Hematopoietic multipotent progenitor cell treated with erythropoietin and hydrocortisone succinate and interleukin-3 and kit ligand, for 17 days (in vitro differentiated cells): ENCODE measurements around the gene BBS2.
A peak's percentile ranks its signal among the peaks of the same experiment; 100 is the strongest.

Experiments used
- DNase-seq: peaks from one replicate; pipeline ENCODE4 v3.0.0-alpha.2; 2015; ENCODE audit warnings: low spot score

BBS2 gene, protein sequence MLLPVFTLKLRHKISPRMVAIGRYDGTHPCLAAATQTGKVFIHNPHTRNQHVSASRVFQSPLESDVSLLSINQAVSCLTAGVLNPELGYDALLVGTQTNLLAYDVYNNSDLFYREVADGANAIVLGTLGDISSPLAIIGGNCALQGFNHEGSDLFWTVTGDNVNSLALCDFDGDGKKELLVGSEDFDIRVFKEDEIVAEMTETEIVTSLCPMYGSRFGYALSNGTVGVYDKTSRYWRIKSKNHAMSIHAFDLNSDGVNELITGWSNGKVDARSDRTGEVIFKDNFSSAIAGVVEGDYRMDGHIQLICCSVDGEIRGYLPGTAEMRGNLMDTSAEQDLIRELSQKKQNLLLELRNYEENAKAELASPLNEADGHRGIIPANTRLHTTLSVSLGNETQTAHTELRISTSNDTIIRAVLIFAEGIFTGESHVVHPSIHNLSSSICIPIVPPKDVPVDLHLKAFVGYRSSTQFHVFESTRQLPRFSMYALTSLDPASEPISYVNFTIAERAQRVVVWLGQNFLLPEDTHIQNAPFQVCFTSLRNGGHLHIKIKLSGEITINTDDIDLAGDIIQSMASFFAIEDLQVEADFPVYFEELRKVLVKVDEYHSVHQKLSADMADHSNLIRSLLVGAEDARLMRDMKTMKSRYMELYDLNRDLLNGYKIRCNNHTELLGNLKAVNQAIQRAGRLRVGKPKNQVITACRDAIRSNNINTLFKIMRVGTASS

DNA sequence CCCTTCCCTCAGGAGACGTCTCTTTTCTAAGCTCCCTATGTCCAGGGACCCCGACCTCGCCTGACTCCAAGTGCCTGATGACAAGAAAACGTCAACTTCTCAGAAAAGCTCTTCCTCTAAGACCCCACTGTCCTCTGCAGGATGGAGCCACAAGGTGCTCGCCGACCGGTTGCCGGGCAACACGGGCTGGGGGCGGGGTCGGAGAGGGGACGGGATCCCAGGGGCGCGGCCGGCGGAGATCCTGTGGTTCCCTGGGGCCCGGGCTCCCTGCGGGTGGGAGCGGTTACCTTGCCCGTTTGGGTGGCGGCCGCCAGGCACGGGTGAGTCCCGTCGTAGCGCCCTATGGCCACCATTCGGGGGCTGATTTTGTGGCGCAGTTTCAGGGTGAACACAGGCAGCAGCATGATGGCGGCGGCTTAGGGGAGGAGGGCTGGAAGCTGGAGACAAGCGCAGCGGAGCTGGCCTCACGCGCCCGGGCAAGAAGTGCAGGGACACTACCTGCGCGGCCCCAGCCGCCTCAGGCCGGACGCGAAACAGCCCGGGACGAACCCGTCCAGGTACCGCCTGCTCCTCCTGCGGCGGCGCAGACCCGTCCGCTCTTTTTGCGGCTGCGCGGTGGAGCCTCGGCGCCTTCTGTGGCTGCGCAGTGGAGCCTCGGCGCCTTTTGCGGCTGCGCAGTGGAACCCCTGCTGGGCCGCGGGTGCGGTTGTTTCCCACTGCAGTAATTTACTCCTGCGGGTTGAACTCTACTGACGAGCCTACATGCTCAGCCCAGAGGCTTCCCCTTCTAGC is at the start of gene BBS2:
BBS2 (minus strand) TSS at position 566 of the 792 bp plus-strand sequence; CDS start at position 404, 162 bp downstream.
- DNase-seq, result peak; percentile 86

DNA sequence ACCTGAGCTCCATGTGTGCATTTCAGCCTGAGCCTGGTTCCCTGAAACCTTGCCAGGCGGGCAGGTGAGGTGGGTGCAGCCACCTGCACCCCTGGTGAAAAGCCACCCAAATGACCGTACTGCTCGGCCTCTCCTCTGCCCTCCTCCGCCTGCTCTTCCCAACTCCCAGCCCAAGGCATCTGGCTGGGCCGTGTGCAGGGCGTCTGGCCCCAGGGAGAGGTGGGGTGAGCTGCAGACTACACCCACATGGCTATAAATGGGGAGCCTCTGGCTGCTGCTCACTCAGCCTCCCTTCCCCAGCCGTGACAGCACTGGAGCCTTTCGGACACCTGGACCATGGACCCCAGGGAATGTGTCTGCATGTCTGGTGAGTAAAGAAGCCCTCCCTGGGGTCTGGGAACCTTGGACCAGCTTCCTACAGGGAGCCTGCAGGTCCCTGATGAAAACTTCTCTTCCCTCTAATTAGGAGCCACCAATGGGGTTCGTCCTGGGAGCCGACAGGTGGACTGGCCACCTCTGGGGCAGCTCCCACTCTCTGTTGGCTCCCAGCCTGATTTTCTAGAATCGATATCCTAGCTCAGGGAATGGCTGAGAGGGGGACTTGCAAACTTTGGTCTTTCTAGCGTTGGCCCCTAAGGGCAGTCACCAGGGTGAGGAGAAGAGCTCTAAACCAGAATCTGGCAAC is 45.1 kb upstream of the BBS2 start, which contains the start of gene MT4:
MT4 (plus strand) TSS at position 281 of the 685 bp plus-strand sequence; CDS start at position 337, 56 bp downstream.
- no peak for DNase-seq

DNA sequence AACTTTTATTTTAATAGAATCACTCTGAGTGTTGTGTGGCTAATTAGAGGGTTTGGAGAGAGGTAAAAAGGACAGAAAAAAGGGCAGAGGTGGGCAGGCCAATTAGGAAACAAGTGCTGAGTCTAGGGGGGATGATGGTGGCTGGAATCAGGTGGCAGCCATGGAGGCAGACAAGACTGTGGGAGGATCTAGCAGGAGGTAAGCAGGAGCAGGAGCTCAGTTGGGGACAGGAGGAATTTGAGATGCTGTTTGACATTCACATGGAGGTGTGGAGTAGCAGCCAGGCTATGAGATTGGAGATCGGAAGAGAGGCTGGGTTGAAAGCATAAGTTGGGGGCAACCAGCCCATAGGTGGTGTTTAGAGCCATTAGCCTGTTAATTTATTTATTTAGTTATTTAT is 41.3 kb upstream of the BBS2 start:
- DNase-seq, result no peak

DNA sequence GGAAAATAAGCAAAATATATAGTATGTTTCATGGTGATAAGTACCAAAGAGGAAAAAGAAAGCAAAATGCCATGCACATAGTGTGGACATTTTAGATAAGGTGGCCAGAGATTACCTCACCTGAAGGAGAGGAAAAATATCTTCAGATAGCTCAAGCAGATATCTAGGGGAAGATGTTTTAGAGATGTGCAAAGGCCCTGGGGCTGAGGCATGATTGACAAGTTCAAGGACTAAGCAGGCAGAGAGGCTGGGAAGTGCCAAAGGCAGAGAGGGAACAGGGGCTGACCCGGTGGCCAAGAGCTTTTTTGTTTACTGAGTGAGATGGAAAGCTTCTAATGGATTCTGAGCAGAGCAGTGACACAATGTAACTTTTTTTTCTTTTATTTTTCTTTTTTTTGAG is 40.6 kb upstream of the BBS2 start:
- DNase-seq, result no peak

DNA sequence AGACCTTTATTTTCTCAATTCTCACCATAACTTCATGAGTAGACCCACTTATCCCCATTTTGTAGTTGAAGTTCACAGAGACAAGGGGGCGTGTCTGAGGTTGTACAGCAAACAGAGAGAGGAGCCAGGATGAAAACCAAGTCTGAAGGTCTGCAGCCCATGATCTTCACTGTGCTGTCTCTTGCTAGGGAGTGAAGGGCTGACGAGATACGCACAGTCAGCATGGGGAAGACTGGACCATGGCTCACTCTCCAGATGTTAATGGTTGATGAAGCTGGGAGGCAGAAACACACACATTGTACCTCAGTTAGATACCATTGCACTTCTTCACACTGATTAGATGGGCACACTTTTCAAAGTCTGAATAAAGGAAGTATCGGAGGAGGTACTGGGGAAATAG is 39.3 kb upstream of the BBS2 start:
- DNase-seq, result no peak

DNA sequence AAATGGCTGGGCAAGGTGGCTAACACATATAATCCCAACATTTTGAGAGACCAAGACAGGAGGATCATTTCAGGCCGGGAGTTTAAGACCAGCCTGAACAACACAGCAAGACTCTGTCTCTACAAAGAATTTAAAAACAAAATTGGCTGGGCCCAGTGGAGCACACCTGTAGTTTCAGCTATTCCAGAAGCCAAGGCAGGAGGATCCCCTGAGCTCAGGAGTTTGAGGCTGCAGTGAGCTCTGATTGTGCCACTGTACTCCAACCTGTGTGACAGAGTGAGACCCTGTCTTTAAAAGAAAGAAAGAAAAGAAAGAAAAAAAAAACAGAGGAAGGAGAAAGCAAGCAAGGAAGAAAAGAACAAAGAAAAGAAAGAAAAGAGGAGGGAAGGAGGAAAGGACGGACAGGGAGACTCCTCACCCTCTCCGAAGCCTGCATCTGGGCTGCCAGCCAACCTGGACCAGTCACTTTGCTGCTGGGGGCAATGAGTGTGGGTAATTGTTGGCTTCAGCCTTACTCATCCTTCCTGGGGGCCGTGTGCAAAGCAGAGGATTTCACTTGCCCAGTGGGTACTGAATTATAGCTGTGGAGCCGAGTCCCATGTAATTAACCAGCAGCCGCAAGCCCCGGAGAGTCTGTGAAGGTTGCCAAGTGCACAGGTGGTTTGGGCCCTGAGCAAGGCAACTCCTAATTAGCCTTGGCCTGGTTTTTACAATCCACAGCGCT is 38.4 kb upstream of the BBS2 start:
- no peak for DNase-seq

DNA sequence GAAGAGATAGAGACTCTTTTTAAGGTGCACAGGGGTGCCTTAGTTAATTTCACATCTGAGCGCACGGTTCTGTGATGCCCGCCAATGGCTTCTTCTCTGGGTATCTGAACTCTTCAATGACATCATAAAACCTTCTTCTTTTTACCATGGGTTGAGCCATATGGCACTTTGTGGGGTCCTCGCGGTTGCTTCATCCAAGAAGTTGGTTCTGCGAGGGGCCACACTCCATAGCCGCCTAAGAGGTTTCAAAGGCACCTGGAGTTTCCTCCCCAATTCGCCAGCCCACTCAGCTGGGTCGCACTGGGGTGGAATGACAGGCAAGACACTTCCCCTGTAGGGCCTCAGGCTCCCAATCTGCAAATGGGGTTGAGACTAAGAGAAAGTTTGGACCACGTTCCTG is 34.6 kb upstream of the BBS2 start:
- DNase-seq, result no peak

DNA sequence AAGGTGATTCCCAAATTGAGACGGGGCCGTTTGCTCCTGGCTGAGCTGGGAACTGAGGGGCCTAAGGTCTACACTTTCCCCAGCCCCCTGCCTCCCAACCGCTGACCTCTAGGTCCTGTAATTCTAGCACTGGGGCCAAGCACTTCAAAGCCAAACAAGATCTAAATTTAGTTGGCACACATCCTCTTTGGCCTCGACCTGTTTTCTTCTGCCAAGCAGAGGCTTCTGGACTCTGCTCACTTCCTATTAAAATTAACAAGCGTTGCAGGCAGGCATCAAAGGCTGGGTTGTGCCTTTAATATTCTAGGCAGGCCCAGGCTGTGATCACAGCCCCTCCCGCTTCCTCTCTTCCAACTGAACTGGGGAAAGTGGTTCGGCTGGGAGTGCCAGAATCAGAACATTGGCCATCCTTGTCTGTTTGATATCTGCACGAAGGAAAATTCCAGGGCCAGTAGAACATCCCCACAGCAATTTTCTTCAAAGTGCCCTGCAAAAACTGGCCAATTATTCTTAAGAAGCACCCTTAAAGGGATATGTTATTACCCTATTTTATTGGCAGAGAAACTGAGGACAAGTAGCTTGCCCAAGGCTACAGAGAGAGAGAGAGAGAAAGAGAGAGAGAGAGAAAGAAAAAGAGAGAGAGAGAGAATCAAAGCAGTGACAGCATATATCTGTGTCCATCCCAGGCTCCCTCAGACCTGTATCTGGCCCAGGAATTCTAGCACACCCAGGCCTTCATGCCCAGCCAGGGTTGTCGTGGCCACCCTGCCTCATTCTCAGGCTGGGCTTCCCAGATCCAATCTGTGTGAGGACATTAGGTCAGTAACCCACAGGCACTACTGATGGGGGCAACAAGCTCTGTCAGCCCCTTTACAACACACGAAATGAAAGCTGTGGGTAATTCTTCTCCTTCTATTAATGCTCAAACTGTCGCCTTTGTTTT is 32.2 kb upstream of the BBS2 start:
- no peak for DNase-seq

DNA sequence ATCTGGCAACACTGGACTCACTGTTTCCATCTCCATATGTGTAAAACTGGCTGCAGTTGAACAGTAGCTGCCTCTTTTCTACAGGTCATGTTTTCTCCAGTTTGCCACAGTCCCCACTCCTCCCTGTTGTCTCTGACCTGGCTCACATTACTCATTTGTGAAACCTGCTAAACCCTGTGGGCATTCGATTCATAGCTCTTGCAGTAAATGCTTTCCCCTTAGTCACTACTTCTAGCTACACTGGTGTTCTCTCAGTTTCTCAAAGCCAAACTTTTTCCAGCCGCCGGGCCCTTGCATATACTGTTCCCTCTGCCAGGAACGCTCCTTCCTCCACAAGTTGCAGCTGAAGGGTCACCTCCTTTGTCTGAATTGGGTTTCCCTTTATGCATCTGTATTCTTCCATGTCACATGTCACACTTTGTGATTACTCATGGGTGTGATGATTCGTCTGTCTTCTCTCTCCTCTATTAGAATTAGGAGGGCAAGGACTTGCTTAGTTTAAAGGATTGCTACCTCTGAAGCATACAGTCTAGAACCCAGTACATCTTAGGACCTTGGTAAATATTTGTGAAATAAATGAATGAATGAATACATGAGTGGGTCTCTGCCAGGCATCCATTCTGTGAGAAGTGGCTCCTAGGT is 30.0 kb upstream of the BBS2 start:
- no peak for DNase-seq

DNA sequence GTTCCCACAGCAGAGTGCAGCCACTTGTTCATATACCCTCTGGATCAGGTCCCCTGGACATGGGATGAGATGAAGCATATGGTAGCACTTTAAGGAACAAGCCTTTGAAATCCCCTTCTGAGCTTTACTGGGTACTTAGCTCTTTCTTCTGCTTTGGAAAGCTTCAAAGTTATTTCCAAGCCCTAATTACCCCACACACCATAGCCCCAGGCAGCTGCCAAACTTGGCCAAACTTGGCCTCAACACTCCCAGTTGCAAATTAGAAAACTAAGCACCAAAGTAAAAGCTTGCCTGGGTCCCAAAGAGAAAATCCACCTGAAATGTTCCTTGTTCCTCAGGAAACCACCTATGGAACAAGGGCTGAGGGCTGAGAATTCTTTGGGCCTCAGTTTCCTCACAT is 29.3 kb upstream of the BBS2 start:
- DNase-seq, result no peak

DNA sequence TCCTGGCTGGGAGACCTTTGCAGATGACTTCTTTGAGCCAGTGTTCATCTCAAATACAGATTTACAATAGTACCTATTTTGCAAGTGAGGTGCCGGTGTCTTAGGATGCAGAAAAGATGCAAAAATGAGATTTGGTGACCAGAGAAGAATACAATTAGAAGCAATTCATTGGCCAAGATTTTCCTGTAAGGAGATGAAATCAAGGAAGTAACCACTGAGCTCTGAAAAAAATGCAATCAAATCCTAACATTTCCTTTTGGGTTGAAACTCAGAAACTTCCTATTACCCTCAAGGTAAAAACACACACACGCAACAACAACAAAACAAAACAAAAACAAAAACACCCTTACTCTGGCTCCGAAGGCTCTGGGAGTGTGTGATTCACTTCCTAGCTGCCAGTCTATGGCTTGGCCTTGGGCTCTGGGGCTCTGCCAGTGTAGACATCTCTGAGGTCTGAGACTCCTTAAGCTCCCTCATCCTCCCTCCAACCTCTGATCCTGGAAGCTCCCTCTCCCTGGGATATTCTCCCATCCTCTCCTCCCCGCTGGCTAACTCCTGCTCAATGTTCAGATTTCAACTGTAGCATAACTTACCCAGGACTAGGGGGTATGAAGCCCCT is 28.2 kb upstream of the BBS2 start:
- no peak for DNase-seq

DNA sequence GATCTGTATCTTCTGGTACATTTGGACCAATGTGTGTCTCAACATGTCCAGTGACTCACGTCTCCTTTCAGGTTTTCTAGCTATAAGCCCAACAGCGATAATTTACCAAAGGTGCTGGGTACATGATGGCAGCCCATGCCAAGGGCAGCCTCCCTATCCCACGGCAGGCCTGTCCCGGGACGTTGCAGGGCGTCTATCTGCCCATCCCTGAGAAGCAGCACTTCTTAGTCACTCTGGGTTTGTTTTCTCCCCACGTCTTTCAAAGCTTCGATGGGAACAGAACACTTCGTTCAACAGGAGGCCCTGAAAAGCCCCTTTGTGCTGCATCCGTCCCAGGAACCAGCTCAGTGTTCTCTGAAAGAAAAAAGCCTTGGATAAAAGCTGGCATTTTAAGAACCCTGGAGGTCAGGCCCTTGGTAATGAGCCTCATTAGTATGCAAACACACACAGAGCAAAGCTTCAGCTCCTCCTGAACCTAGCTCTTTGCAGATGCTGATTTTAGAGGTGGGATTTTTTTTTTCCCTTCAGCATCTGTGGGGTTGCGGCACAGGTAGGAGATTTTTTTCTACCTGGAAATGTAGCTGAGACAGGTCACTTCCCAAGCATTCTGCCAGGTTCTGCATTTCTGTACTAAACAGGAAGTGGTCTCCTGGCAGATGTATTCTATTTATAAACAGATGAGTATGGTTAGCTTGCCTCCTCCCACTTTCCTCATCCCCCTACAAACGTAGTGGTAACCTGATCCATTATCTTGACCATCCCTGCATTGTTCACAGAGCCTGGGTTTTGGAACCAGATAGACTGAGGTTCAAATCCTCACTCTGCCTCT is 27.5 kb upstream of the BBS2 start:
- no peak for DNase-seq

DNA sequence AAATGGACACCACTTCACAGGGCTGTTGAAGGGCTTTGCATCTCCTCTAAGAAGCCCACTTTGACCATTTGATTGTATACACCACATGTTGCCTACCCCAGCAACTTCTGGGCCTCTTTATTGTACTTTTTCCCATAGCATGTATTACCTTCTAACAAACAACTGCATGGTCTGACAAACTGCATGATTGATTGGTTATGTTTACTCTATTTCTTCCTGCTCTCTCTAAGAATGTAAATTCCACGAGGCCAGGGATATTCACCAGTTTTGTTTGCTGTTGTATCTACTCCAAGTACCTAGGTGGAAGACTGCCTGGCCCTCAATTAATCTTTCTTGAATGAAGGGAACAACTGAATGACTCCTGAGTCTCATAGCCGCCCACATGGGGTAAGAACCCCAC is 22.2 kb upstream of the BBS2 start:
- DNase-seq, result no peak

DNA sequence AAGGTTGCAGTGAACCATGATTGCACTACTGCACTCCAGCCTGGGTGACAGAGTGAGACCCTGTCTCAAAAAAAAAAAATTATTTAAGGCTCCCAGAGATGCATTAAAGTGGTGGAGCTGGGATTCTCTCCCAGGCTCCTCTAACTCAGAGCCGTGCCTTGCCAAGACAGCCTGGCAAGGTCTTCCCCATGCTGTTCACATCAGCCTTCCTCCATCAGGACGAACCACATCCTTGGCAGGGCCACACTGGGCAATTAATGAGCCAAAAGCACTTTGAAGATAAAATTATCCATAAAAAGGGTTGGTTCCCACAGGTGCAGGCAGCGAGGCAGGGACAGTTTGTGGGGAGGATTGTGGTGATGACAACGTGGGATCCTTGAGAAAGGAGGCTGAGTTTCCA is 19.8 kb upstream of the BBS2 start:
- DNase-seq, result no peak

DNA sequence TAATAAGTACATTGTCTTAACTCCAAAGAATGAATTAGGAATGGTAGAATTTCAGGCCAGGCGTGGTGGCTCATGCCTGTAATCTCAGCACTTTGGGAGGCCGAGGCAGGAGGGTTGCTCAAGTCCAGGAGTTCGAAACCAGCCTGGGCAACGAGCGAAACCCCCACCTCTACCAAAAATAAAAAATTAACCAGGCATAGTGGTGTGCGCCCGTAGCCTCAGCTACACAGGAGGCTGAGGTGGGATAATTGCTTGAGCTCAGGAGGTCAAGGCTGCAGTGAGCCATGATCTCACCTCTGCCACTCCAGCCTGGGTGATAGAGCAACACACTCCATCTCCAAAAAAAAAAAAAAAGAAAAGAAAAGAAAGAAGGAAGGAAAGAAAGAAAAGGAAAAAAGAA is 18.5 kb upstream of the BBS2 start:
- DNase-seq, result no peak

DNA sequence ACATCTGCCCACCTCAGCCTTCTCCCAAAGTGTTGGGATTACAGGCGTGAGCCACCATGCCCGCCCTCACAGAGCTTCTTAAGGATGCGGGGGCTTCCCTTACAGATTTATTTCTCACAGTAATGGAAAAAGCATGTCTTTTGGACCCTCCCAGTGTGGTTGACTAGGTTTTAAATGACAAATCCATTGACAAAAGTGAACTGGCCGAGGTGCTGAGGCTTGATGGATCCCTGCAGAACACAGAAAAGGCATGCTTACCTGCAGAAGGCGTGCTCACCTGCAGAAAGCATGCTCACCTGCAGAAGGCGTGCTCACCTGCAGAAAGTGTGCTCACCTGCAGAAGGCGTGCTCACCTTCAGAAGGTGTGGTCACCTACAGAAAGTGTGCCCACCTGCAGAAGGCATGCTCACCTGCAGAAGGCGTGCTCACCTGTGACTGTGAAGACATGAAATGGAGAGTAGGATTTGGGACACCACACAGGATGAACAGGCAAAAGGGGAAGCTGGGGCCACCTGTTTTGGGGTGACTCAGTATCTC is 15.1 kb upstream of the BBS2 start:
- no peak for DNase-seq

DNA sequence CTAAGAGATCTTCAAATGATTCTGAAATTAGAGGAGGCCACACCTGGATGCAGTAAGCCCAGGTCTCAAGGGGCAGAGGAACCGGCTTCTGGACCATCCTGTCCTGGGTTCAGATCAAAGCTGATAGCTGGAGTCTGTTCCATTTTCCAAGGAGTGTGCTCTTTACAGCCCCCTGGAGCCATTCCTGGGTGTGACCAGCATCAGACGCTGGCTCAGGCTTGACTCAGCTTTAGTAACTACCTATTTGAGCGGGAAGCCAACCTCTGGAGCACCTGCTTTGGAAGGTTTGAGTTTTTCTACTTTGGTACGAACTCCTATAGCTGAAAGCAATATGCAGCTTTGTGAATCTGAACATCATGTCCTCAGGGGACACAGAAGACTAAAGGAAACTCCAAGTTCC is 12.9 kb upstream of the BBS2 start:
- no peak for DNase-seq

DNA sequence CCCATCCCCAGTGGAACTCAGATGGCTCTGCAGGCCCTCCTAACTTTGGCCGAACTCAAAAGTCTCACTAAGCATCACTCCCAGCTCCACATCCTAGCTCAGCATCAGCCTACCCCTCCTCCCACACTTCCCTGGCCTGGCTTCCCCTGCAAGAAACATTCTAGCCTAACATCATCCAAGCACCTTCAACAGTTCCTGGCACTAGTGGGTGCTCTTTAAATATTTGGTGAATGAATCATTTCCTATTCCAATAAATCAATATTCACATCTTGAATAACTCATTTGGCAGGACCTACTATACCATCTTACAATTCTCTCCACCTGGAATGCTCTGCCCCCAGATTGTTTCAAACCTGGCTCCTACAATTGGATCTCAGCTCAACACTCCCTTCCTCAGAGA is 11.0 kb upstream of the BBS2 start:
- DNase-seq, result no peak
